ENCODE results near the gene DNAJC3. TPM values are rescaled to one million over a fixed set of nuclear protein-coding genes. Genes with fewer than 3 reads are reported as not detected.

Gene DNAJC3
- total RNA-seq, 1 experiment from 2014 or later, result 113 TPM

DNA sequence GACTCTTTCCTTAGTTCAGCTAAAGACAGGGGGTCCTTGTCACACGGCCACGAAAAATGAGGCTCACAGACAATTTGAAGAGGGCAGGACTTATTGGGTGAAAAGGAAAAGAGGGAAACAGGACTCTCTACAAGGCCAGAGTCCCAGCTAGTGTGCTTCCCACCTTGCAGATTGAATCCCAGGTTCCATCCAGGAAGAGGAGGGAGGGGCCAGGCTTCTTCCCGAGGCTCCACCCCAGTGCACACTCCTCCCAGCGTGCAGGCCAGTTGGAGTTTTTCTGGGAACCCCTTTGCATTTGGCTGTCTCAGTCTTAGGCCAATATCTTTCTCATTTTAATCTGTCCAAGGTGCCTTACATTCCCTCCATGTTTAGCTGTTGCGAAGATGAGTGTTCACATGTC is 106.8 kb downstream of the DNAJC3 start:
- intact Hi-C loops (cut with micrococcal nuclease), result loop anchor here (1.0 to 2.0 kb wide), 2 partner anchors 106 to 159 kb away; partner anchors contain the start of gene DNAJC3
- peak; percentile 40 for DNase-seq (ENCODE audit: unreplicated experiment)
- no peak overlapping the region for H3K4me3 Mint-ChIP-seq (ENCODE audit: unreplicated experiment)
- peaks cover 20% of the 10 kb centered on the region for H3K4me1 Mint-ChIP-seq (ENCODE audit: insufficient read depth, unreplicated experiment)
- POLR2A ChIA-PET, result interaction anchor here (0.9 to 4.7 kb wide), 14 partner anchors 11 to 179 kb away, joined by 3 to 37 read pairs (median 4); partner anchors contain the start of genes DNAJC3 and DZIP1
- H3K27me3 Mint-ChIP-seq (ENCODE audit: insufficient read depth, unreplicated experiment), result no peaks in the 10 kb centered on the region
- peaks cover 27% of the 10 kb centered on the region for H3K36me3 Mint-ChIP-seq (ENCODE audit: insufficient read depth, unreplicated experiment)
- H3K27ac Mint-ChIP-seq (ENCODE audit: low read depth, unreplicated experiment), result peak overlapping the region; percentile 94
- TF ChIP-seq, protein P1, sequence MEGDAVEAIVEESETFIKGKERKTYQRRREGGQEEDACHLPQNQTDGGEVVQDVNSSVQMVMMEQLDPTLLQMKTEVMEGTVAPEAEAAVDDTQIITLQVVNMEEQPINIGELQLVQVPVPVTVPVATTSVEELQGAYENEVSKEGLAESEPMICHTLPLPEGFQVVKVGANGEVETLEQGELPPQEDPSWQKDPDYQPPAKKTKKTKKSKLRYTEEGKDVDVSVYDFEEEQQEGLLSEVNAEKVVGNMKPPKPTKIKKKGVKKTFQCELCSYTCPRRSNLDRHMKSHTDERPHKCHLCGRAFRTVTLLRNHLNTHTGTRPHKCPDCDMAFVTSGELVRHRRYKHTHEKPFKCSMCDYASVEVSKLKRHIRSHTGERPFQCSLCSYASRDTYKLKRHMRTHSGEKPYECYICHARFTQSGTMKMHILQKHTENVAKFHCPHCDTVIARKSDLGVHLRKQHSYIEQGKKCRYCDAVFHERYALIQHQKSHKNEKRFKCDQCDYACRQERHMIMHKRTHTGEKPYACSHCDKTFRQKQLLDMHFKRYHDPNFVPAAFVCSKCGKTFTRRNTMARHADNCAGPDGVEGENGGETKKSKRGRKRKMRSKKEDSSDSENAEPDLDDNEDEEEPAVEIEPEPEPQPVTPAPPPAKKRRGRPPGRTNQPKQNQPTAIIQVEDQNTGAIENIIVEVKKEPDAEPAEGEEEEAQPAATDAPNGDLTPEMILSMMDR (IDR thresholded peaks at IDR 0.05; ENCODE audit: unreplicated experiment), result no peak
- peaks cover 5% of the 10 kb centered on the region for H3K9me3 Mint-ChIP-seq (ENCODE audit: unreplicated experiment)
- CTCF ChIA-PET, result interaction anchor here (1.0 to 3.5 kb wide), 6 partner anchors 8 to 247 kb away, joined by 3 to 22 read pairs (median 5); no protein-coding TSS in a partner anchor
- no TSS peak for BruUV-seq (replicated peaks)

DNA sequence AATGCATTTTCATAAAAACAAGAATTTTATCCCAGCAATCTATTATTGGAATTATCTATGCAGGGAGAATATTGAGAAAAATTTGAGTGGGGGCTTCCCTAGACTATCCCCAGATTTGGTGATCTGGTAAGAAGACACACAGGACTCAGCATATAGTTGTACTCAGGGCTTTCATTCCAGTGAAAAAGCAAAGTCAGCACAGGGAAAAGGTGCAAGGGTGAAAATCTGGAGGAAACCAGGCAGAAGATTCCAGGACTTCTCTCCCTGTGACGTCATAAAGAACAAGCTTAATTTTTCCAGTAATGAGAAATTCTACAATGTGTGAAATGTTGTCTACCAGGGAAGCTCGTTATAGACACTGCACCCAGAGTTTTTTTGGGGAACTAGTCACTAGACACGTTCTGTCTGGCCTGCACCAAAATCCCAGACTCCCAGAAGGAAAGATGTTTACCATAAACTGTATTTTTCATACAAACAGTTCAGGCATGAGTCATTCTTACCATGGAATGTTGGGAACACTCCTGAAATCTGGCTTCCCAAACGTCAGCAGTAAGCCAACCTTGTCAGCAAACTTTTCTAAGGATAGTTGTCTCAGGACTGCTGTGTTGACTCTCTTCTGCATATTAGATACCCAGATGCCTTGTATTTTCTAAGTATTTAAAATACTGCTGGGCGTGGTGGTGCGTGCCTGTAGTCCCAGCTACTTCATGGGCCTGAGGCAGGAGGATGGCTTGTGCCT is 107.4 kb downstream of the DNAJC3 start:
- CTCF ChIA-PET, result interaction anchor here (0.6 to 3.5 kb wide), 10 partner anchors 9 to 248 kb away, joined by 3 to 22 read pairs (median 4); no protein-coding TSS in a partner anchor

DNA sequence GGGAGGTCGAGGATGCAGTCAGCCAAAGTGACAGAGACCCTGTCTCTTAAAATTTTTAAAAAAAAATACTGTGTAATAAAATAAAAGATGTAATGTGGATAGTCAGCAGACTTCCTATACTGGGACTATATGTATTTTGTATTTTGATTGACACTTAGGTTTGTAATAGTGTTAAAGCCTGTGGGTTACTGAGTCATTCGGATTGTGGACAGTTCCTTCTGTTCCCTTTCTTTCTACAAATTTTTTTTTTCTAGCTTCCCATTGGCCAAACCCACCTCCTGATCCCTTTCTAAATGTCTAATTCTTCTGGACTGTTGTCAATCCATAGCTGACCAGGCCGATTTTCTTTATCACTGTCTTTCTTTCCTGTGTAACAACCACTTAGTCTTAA is 108.0 kb downstream of the DNAJC3 start:
- DNase-seq (ENCODE audit: unreplicated experiment), result peak; percentile 82
- peaks cover 5% of the 10 kb centered on the region for H3K9me3 Mint-ChIP-seq (ENCODE audit: unreplicated experiment)
- POLR2A ChIA-PET, result interaction anchor here (0.6 to 4.7 kb wide), 20 partner anchors 10 to 1650 kb away, joined by 3 to 37 read pairs (median 3); partner anchors contain the start of genes DNAJC3 and DZIP1
- H3K36me3 Mint-ChIP-seq (ENCODE audit: insufficient read depth, unreplicated experiment), result peaks cover 38% of the 10 kb centered on the region
- no TSS peak for BruUV-seq (replicated peaks)
- H3K27ac Mint-ChIP-seq (ENCODE audit: low read depth, unreplicated experiment), result peak overlapping the region; percentile 94
- peaks cover 20% of the 10 kb centered on the region for H3K4me1 Mint-ChIP-seq (ENCODE audit: insufficient read depth, unreplicated experiment)
- no peak overlapping the region for H3K4me3 Mint-ChIP-seq (ENCODE audit: unreplicated experiment)
- TF ChIP-seq, protein P1 (IDR thresholded peaks at IDR 0.05; ENCODE audit: unreplicated experiment), result no peak
- intact Hi-C loops (cut with micrococcal nuclease), result loop anchor here (1.0 to 2.0 kb wide), 2 partner anchors 108 to 160 kb away; partner anchors contain the start of gene DNAJC3
- CTCF ChIA-PET, result interaction anchor here (0.6 to 3.5 kb wide), 8 partner anchors 24 to 175 kb away, joined by 3 to 22 read pairs (median 4); no protein-coding TSS in a partner anchor
- H3K27me3 Mint-ChIP-seq (ENCODE audit: insufficient read depth, unreplicated experiment), result no peaks in the 10 kb centered on the region

More for the DNA sequence above, 107.4 kb downstream of the DNAJC3 start:
- H3K36me3 Mint-ChIP-seq (ENCODE audit: insufficient read depth, unreplicated experiment), result peaks cover 33% of the 10 kb centered on the region
- peaks cover 5% of the 10 kb centered on the region for H3K9me3 Mint-ChIP-seq (ENCODE audit: unreplicated experiment)
- peak overlapping the region; percentile 94 for H3K27ac Mint-ChIP-seq (ENCODE audit: low read depth, unreplicated experiment)
- H3K4me3 Mint-ChIP-seq (ENCODE audit: unreplicated experiment), result peak overlapping the region; percentile 16
- intact Hi-C loops (cut with micrococcal nuclease), result loop anchor here (1.0 to 2.0 kb wide), 2 partner anchors 107 to 160 kb away; partner anchors contain the start of gene DNAJC3
- TF ChIP-seq, protein P1 (IDR thresholded peaks at IDR 0.05; ENCODE audit: unreplicated experiment), result no peak
- POLR2A ChIA-PET, result interaction anchor here (0.6 to 4.7 kb wide), 20 partner anchors 10 to 1651 kb away, joined by 3 to 37 read pairs (median 4); partner anchors contain the start of genes DNAJC3 and DZIP1
- BruUV-seq (replicated peaks), result no TSS peak
- DNase-seq (ENCODE audit: unreplicated experiment), result peak; percentile 85
- no peaks in the 10 kb centered on the region for H3K27me3 Mint-ChIP-seq (ENCODE audit: insufficient read depth, unreplicated experiment)
- H3K4me1 Mint-ChIP-seq (ENCODE audit: insufficient read depth, unreplicated experiment), result peaks cover 20% of the 10 kb centered on the region
